ENCODE results near the gene NPDC1. TPM values are rescaled to one million over a fixed set of nuclear protein-coding genes. Genes with fewer than 3 reads are reported as not detected.
A peak's percentile ranks its signal among the peaks of the same experiment; 100 is the strongest.

Gene NPDC1
- total and polyA plus RNA-seq, 2 donors (not counting 1 experiment from before 2014, with no cell fraction given): 9.0 to 15.7 TPM

DNA sequence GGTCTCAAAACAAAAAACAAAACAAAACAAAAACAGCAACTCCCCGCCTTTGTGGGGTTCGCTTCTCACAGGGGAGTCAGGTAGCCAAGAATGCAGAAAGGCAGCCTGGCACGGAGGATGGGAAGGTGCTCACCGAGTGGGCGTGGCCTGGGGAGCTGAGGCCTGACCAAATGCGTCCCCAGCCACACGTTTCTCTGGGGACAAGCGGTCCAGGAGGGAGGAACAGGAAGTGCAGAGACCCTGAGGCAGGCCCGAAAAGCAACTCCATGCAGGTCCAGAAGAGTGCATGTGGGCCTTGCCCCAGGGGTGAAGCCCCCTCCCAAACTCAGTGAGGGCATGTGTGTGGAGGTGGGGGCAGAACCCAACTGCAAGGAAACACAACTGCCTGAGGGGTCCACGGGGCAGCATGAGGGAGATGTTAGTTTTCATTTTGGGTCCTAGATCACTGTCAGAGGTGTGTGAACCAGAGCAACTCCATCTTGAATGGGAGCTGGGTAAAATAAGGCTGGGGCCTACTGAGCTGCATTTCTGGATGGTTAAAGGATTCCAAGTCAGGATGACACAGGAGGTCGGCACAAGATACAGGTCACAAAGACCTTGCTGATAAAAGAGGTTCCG, 28.8 kb upstream of the NPDC1 start:
- TF ChIP-seq EZH2 (IDR thresholded peaks at IDR 0.05; ENCODE audit: low read length, missing control alignments) (no peak), CTCF (conservative IDR thresholded peaks at IDR 0.05 in 1 of 2, IDR thresholded peaks at IDR 0.05 in 1 of 2; ENCODE audit: low read depth in 1 of 2, low read length in 2 of 2) (no peak)
- no peaks in the 10 kb centered on the region for H3K27me3 ChIP-seq (ENCODE audit: control insufficient read depth, insufficient read depth, low read length)
- peaks cover 18% of the 10 kb centered on the region for H3K79me2 ChIP-seq (ENCODE audit: control insufficient read depth, insufficient read depth, low read length)
- H3K27ac ChIP-seq (ENCODE audit: insufficient read depth, low read length): no peak overlapping the region
- no peak overlapping the region for H3K9ac ChIP-seq (ENCODE audit: insufficient read depth, low read length)
- H3K4me1 ChIP-seq (ENCODE audit: control insufficient read depth, extremely low read depth, insufficient read depth, low read length): peaks cover 13% of the 10 kb centered on the region
- no peak overlapping the region for H3K4me3 ChIP-seq (replicated peaks in 1 of 4; ENCODE audit: control extremely low read depth in 1 of 4, insufficient read depth in 1 of 4, low read depth in 3 of 4, low read length in 4 of 4)
- H2AFZ ChIP-seq (ENCODE audit: low read length): no peak overlapping the region
- H3K4me2 ChIP-seq (ENCODE audit: extremely low read depth, insufficient read depth, low read length): no peak overlapping the region
- H3K9me3 ChIP-seq (ENCODE audit: control insufficient read depth, insufficient read depth, low read depth, low read length): no peaks in the 10 kb centered on the region
- H3K36me3 ChIP-seq (ENCODE audit: control insufficient read depth, insufficient read depth, low read length): peaks cover 14% of the 10 kb centered on the region
- no peak for DNase-seq (ENCODE audit: low read depth in 2 of 2)
- H4K20me1 ChIP-seq (ENCODE audit: control insufficient read depth, extremely low read depth, insufficient read depth, low read length): no peaks in the 10 kb centered on the region

GRCh38 chr9:137073992-137074399, 28.0 kb upstream of the NPDC1 start:
- H3K4me3 ChIP-seq (replicated peaks in 1 of 4; ENCODE audit: control extremely low read depth in 1 of 4, insufficient read depth in 1 of 4, low read depth in 3 of 4, low read length in 4 of 4): no peak overlapping the region
- no peaks in the 10 kb centered on the region for H4K20me1 ChIP-seq (ENCODE audit: control insufficient read depth, extremely low read depth, insufficient read depth, low read length)
- no peak overlapping the region for H3K4me2 ChIP-seq (ENCODE audit: extremely low read depth, insufficient read depth, low read length)
- no peaks in the 10 kb centered on the region for H3K9me3 ChIP-seq (ENCODE audit: control insufficient read depth, insufficient read depth, low read depth, low read length)
- H3K9ac ChIP-seq (ENCODE audit: insufficient read depth, low read length): no peak overlapping the region
- no peaks in the 10 kb centered on the region for H3K27me3 ChIP-seq (ENCODE audit: control insufficient read depth, insufficient read depth, low read length)
- no peak for DNase-seq (ENCODE audit: low read depth in 2 of 2)
- TF ChIP-seq EZH2 (IDR thresholded peaks at IDR 0.05; ENCODE audit: low read length, missing control alignments) (no peak), CTCF (conservative IDR thresholded peaks at IDR 0.05 in 1 of 2, IDR thresholded peaks at IDR 0.05 in 1 of 2; ENCODE audit: low read depth in 1 of 2, low read length in 2 of 2) (no peak)
- no peak overlapping the region for H2AFZ ChIP-seq (ENCODE audit: low read length)
- peaks cover 7% of the 10 kb centered on the region for H3K36me3 ChIP-seq (ENCODE audit: control insufficient read depth, insufficient read depth, low read length)
- peaks cover 18% of the 10 kb centered on the region for H3K4me1 ChIP-seq (ENCODE audit: control insufficient read depth, extremely low read depth, insufficient read depth, low read length)
- peaks cover 11% of the 10 kb centered on the region for H3K79me2 ChIP-seq (ENCODE audit: control insufficient read depth, insufficient read depth, low read length)
- H3K27ac ChIP-seq (ENCODE audit: insufficient read depth, low read length): no peak overlapping the region

- Histone ChIP-seq H3K4me2 (ENCODE audit: extremely low read depth, insufficient read depth, low read length) (peak overlapping the region; percentile 82), H3K27ac (ENCODE audit: insufficient read depth, low read length) (no peak overlapping the region), H3K9ac (ENCODE audit: insufficient read depth, low read length) (no peak overlapping the region), H3K9me3 (ENCODE audit: control insufficient read depth, insufficient read depth, low read depth, low read length) (no peaks in the 10 kb centered on the region), H3K4me1 (ENCODE audit: control insufficient read depth, extremely low read depth, insufficient read depth, low read length) (peaks cover 10% of the 10 kb centered on the region), H3K79me2 (ENCODE audit: control insufficient read depth, insufficient read depth, low read length) (no peaks in the 10 kb centered on the region), H2AFZ (ENCODE audit: low read length) (no peak overlapping the region), H3K36me3 (ENCODE audit: control insufficient read depth, insufficient read depth, low read length) (no peaks in the 10 kb centered on the region), H4K20me1 (ENCODE audit: control insufficient read depth, extremely low read depth, insufficient read depth, low read length) (no peaks in the 10 kb centered on the region), H3K4me3 (replicated peaks in 1 of 4; ENCODE audit: control extremely low read depth in 1 of 4, insufficient read depth in 1 of 4, low read depth in 3 of 4, low read length in 4 of 4) (no peak overlapping the region), H3K27me3 (ENCODE audit: control insufficient read depth, insufficient read depth, low read length) (no peaks in the 10 kb centered on the region)
- TF ChIP-seq CTCF (conservative IDR thresholded peaks at IDR 0.05 in 1 of 2, IDR thresholded peaks at IDR 0.05 in 1 of 2; ENCODE audit: low read depth in 1 of 2, low read length in 2 of 2) (no peak), EZH2 (IDR thresholded peaks at IDR 0.05; ENCODE audit: low read length, missing control alignments) (no peak)
- DNase-seq (ENCODE audit: low read depth in 2 of 2): no peak
These were observed 25.3 kb upstream of the NPDC1 start for GRCh38 chr9:137071282-137071681.
